Gastroesophageal sphincter (tissue), 3 donors: Measurements from ENCODE around the gene NUP188.

Source experiments
- CTCF ChIP-seq, 4 experiments: fragments of 200-600 bp in 2 of 4; fragments of 450-650 bp in 2 of 4; sonication (generic) in 1 of 4; IDR thresholded peaks; one replicate each; pipeline ENCODE4 v1.5.1; 2017 to 2019; ENCODE audit warnings: antibody characterized with exemption in 4 of 4, mild to moderate bottlenecking in 2 of 4, moderate library complexity in 2 of 4
- POLR2A ChIP-seq, 2 donors: fragments of 450-650 bp; IDR thresholded peaks; one replicate each; pipeline ENCODE4 v1.6.1; 2017; ENCODE audit warnings: antibody characterized with exemption in 2 of 2, mild to moderate bottlenecking in 2 of 2, moderate library complexity in 1 of 2
- POLR2AphosphoS5 ChIP-seq: sonication (generic); formaldehyde crosslinking; IDR thresholded peaks from one replicate; pipeline ENCODE4 v1.6.1; 2017; ENCODE audit warnings: antibody characterized with exemption

DNA sequence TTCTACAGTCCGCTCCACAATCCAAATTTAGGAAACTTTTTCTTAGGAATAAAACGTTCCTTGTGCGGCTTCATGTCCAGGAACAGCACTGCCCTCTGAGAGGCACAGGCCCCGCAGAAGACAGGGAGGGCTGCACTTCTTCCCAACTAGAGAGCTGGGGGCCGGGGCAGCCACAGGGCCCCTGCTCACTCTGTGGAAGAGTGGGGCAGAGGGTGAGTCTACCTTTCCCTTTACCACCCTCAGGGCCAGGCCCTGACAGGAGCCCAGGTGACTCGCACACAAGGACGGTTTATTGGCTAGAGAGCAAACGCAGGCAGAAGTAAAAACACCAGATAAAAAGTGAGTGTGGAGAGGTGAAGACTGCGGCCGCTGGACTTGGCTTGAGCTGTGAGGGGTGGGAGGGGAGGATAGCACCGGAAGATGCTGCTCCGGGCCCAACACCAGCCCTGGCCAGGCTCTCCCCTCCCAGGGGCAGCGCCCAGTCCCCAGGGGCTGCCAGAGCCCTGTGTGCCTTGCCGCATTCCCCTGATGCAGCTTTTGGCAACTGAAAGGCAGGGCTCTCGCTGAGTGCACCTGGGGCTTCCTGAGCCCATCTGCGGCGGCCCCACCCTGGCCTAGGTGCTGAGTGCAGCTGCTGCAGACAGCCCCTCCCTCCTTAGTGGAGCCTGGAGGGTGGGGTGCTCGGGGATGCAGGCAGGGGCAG is 60.4 kb downstream of the NUP188 start:
- TF ChIP-seq CTCF (IDR thresholded peaks at IDR 0.05) (no peak), POLR2A (IDR thresholded peaks at IDR 0.05) (no peak), POLR2AphosphoS5 (no peak)
